GM18907 (cell line): Measurements from ENCODE around the gene MSI2.

Experiments
- ATAC-seq: cut with Tn5 transposase; IDR thresholded peaks from one replicate; pipeline ENCODE4 v1.9.1; 2021; ENCODE audit warnings: mild to moderate bottlenecking, moderate library complexity; ENCODE audit not compliant: unreplicated experiment

The MSI2 gene

DNA sequence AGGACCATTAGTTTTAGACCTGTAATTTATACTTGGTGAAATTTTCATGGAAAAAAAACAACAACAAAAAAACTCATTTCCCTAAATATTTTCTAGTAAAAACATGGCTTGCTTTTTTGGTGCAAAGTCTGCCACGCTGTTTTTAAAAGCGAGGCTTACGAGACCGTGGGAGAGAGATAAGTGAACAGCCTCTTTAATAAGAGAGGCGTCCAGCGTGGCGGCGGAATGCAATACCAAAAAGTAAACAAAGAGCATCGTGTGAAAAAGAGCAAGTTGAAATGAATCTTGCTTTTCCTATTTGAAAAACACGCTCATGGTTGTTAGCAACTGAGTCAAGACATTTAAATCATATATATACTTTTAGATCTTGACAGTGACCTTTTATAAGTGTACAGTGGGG is 10.5 kb upstream of the MSI2 start:
- no peak for ATAC-seq

DNA sequence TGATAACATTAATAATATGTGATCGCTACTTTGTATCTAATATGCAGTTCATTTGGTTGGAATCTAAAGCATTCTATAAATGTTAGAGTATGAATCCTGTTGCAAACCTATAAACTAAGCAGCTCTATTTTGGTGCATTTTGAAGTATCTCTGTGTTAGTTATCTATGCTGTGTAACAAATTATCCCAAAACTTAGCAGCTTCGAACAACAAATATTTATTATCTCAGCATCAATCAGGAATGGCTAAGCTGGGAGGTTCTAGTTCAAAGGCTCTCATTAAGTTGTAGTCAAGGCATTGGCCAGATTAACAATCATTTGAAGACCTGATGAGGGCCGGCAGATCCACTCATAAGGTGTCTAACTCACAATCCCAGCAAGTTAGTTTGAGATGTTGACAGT is 10.1 kb upstream of the MSI2 start:
- ATAC-seq: no peak

DNA sequence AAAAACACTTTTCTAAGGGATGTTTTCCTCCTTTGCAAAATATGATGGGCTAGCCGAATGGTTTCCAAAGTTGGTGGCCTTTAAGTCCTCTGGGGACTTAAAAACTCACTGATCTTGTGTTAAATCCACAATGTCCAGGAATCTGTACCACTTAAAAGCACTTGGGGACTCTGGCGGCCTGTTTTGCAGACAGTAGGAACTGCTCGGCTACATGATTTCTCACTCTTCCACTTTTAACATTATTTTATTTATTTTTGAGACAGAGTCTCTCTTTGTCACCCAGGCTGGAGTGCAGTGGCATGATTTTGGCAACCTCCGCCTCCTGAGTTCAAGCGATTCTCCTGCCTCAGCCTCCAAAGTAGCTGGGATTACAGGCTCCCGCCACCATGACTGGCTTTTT is 9.1 kb upstream of the MSI2 start:
- ATAC-seq: no peak

DNA sequence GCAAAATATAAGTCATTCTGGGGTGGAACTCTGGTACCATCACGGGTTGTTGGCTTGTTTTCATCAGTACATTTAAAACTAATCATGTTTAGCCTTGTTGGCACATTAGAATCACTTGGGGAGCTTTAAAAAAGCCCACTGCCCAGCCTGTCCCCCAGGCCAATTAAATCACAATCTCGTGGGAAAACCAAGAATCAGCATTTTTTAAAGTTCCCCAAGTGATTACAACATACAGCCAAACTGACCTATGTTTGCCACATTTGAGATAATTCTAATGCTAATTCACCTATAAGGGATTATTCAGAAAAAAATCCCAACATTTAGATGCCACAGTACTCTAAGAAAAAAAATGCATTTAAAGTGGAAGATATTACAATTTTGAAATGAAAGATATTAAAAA is 8.4 kb upstream of the MSI2 start:
- no peak for ATAC-seq

DNA sequence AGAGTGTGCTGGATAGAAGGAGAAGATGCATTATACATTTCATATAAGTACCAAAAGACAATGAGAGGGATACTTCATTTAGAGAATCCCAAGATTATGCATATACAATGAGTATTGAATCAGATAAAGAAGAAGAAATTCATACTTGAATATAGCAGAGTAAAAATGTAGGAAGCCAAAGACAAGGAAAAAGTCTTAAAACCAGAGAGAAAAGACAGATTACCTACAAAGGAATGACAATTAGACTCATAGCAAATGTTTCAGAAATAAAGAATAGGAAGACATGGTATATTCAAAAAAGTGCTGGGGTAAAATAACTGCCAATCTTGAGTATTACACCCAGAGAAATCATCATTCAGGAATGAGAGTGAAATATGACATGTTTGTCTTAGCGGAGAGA is 6.8 kb upstream of the MSI2 start:
- ATAC-seq: no peak

DNA sequence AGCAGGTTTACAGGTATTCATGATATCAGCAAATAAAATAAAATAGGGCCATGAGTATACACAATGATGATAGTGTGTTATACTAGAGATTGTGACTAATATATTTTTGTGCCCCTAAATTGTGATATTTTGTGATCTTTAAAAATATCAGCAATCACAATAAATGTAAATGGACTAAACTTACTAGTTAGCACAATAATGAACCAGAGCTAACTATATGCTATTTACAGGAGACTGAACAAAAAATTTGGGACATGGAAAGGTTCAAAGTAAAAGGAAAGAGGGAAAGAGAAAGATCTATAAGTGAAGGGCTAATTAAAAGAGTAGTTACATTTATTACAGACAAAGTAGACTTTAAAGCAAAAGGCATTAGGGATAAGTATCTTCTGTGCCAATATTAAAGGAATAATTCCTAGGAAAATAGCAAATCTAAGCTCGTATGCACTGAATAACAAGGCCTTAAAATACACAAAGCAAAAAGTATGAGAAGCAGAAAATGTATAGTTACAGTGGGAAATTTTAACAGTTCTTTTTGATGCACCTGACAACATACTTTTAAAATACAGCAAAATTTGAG is 5.0 kb upstream of the MSI2 start:
- ATAC-seq: no peak

DNA sequence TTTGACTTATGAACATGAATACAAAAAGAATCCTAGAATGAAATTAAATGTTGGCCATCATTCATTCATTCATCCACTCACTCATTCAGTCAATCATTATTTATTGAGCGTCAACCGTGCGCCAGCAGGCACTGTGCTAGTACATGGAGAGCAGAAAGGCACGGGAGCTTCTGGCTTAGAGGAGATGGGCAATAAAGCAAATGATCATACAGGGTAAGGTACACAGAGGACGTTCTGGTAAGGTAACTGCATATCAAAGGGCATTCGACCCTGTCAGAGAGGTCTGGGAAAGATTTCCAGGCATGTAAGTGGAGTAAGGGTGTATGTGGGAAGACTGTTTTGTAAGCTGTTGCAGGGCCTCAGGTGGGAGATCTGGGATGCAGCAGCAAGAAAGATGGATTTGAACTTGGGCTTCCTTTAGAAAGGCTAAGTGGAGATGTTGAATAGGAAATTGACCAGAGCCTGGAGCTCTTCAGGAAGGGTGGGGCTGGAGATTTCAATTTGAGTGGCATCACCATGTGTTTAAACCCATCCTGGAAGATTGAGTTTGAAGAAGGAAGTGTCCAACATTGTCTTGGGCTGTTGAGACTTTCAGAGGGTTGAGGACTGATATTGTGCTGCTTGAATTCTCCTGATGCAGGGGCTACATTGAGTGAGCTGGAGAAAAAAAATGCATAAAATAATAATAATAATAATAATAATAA is 2.8 kb upstream of the MSI2 start:
- no peak for ATAC-seq

DNA sequence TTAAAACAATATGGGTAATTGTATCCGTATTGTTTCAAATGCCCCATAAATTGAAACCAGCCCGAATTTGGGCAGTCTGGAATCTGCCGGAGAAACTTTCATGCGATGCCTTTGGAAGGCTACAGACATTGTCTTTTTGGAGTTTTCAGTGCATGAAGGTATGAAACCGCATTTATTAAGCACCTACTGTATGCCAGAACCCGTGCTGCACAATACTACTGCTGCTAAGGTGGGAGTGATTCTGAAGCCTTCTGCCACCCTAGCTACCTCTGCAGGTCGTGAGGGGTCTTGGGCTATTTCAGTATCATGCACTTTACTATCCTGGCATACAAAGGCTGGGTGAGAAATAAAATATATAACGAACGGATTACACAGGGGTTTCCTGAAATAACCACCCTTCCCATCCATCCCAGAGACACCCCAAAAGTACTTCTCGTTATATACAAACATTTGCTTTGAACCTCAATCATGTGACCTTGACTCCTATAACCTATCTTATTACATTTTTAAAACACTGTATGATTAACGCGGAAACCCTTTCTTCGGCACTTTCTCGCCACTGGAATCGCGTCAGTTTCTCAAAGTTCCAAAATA is 1.0 kb upstream of the MSI2 start:
- ATAC-seq: peak; percentile 3

DNA sequence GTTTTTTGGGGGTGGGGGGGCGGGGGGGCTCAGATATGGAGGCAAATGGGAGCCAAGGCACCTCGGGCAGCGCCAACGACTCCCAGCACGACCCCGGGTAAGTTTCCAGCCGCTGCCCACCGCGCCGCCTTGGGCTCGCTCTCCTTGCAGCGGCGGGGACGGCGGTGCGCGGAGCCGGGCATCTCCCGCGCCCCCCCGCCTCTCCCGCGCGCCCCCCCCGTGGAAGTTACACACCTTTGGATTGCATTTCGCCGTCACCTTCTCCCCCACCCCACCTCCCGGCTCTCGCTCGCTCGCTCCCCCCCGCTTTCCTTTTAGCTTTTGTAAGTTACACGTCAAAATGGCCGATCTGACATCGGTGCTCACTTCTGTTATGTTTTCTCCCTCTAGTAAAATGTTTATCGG is 387 bp downstream of the MSI2 start:
- ATAC-seq: no peak

DNA sequence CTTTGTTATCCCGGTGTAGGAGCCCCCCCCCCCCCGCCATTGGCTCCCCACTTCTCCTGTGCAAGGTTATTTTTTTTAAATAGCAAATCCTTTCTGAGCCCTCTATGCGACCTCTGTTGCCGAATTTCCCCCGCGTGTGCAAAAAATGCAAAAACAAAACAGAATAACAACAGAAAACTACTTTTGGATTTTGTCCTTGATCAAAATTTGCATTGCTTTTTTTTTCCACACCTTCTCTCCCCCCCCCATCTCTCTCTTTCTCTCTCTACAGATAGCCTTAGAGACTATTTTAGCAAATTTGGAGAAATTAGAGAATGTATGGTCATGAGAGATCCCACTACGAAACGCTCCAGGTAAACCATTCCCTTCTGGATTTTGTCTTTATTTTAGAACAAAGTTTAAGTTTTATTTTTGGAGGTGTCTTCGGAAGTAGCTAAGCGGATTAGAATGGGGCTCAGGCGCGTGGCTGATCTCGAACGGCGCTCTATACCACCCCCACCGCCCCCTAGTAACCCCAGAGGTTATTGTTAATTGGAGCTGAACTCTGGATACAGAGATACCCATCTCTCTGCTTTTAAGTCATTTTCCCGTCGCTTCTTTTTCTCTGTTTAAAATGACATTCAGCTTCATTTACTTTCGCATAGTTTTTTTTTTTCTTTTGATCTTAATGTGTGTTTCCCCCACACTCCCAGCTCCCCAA is 1.0 kb downstream of the MSI2 start:
- ATAC-seq: no peak

DNA sequence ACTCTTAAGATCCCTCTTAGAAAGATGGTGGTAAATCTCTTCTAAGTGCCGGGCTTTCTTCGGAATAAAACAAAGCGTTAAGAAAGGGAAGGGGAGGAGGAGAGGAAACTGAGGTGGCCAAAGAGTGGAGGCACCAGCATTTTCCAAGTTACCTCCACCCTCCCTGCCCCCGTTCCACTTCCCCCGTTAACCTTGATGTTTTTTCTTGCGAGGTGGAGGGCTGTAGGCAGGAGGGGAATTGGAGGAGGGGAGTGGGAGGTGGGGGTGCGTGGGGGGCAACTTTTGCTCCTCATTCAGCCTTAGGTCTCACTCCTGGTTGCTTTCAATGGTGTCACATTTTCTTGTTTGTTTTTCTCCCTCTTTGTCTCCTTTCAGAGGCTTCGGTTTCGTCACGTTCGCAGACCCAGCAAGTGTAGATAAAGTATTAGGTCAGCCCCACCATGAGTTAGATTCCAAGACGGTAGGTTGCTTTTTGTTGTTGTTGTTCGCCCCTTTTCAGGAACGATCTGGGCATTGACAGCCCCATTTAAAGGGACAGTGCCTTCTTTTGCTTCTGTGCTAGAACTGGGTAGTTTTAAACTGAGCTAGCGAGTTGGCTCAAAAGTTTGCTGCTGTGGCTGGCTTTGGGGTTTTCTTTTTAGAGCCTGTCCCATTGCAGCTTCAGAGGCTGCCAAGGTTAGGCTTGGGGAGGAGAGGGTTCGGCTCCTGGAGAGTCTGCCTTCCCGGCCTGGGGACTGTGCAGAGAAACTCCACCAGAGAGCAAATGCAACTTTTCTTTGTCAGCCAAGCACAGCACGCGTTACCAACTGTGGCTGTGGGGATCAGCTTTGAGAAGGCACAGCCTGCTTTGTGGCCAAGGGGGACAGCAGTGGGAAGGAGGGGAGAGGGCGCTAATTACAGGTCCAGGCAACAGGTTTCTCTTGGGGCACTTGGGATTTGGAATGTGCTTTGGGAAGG is 1.9 kb downstream of the MSI2 start:
- no peak for ATAC-seq

DNA sequence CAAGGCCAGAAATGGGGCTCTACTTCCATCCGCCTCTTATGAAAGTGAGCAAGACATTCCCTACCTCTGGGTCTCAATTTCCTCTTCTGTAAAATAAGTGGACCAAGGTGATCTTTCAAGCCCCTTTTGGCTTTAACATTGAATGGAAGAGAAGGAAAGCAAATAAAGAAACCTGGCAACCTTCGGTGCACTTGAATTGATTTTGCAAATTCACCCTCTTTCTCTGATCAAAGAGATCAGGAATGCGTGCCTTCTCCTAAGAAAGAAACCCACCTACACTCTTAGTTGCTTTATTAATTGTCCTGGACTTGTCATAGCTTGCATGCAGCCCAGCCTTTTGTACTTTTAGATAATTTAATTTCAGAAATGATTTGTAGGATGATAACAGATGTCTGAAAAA is 3.0 kb downstream of the MSI2 start:
- ATAC-seq: no peak

DNA sequence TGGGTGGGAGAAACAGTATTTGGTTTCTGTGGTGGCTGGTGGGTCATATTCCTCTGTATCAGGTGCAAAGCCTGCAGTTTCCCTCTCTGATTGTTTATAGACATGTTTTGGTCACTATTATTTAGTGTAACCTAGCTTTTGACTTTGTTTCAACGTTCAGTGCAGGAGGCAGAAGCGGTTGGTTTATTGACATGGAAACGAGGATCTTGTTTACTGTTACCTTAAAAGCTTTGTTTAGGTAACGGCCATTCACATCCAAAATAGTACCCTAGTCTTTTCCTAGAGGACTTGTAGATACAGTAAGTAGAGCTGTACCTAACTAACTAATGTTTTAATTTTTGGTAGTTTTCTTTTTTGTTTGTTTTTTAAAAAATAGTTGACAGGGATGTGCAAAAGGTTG is 3.5 kb downstream of the MSI2 start:
- ATAC-seq: no peak

DNA sequence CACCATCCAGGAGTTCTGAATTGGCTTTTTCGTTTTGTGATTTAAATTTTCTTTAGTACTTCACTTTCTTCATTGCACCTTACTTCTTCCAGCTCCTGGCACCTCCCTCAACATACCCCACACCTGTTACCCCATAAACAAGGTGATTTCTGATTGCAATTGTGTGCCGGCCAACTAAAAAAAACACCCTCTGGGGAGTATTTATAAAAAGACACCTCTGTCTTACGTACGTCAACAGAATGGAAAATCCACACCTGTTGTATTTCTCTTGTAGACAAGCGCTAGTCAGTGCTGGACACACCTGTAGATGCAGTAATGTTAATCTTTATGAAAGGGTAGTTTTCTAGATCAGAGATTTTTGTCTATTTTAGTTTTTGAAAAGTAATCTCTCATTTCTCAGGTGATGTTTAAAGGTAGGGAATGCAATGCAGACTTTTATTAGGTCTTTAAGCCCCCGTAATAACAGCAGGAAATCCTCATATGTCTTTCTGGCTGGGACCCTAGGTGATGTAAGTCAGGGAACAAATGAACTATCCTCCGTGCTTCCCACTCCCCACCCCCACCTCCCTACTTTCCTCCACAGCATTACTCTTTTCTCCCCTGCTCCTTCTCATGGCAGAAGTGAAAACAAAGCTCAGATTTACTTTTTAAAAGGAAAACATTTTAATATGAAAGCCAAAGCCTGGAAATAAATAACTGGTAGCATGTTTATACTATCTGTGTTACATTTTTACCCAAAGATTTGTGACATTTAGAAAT is 4.2 kb downstream of the MSI2 start:
- ATAC-seq: no peak

DNA sequence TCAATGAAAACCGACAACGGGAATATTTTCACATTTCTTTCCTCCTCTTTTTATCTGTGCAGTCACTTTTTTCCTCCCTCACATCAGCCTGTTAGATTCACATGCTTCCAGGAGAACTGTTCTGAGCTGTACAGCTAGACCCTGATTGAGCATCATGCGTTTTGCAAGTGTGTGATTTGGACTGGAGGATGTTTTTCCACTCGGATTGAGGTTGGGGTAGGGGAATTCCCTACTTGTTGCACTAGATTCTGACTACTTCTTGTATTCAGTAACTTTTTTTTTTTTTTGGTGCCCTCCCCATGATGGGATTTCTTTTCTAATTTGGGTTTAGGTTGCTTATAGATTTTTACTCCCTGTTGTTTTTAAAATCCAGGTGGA is 4.8 kb downstream of the MSI2 start:
- ATAC-seq: no peak

DNA sequence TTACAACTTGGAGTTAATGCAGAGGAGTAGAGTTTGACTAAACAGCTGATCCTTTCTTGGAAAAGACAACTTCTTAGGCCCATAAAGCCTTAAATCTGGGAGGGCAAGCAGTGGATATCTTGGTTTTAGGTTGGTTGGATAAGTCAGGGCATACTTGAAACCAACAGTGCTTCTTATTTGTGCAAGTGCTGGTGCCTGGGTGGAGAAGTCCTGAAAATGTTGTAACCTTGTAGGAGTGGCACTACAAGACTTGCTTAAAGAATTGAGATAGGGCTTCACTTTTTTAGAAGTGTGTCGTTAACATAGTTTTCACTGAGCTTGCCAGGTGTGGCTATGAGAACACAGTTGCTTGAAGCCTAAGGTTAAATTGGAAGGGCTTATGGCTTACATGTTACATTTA is 6.2 kb downstream of the MSI2 start:
- ATAC-seq: no peak

DNA sequence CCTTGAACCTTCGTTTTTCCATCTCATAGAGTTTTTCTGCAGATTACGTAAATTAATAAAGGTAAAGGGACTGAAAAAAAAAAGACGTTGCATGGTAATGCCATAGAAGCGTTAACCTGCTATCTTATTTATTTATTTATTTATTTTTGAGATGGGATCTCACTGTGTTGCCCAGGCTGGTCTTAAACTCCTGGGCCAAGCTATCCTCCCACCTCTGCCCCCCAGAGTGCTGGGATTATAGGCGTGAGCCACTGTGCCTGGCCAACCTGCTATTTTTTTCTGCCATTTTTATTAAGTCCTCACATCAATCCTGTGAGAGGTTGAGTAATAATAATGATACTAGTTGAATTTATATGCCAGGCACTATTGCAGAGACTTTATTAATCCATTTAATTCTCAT is 7.9 kb downstream of the MSI2 start:
- no peak for ATAC-seq

DNA sequence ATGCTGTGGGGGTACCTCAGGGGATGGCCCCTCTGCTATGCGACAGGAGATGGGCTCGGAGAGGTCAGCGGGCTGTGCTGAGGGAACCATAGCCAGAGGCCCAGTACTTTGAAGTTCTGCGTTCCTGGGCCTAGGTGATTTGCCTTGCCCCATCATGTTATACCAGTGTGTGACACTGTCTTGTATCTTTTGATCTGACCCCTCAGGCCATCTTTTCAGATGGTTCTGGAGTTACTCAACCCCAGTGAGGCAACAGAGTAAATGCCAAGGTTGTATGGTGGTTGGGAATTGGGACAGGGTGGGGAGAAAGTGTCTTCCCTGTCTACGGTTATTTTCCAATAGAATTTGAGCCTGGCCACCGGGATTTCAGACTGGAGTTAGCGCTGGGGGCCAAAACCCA is 8.5 kb downstream of the MSI2 start:
- no peak for ATAC-seq

DNA sequence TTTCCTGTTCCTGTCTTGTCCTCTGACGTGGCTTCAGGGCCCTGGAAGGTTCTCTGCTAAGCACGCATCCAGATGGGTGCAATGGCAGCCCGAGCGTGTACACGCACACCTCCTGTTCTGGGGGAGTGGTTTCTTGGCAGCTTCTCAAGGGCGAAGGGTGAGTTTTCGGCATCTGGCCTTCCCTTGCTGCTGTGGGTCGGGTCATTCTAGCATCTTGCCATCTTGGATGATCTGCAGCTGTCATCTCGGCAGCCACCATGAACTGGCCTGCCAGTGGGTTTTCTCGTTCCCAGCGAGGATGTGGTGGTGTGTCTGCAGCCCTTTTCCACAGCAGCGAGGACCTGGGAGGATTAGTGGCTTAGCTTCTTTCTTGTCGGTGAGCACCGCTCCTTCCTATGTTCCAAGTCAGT is 10.6 kb downstream of the MSI2 start:
- ATAC-seq: no peak

DNA sequence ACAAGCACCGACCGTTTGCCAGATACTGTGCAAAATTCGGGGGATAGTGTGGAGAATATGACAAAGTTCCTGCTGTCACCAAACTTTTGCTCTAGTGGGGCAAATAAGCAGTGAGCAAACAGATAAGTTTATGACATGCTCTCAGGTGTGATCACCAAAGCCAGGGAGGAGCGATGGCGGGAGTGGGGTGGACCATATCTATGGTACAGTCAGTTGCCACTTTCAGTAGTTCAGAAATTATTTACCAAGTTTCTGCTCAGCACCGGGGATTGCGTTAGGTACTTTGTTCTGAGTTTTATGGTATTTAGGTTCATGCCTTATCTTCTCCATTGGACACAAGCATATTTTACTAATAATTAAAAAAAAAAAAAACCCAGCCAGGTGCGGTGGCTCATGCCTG is 11.9 kb downstream of the MSI2 start:
- ATAC-seq: no peak
